Activated CD4-positive, alpha-beta T cell treated with anti-CD3 and anti-CD28 coated beads for 36 hours (primary cell): Measurements from ENCODE around the gene NR4A1. TPM values are rescaled to one million over a fixed set of nuclear protein-coding genes. Genes with fewer than 3 reads are reported as not detected.

ENCODE experiments used
- ATAC-seq: fragments of 200-7000 bp; cut with Tn5 transposase; one replicate; pipeline ENCODE4 v1.10.0; 2021; ENCODE audit warnings: mild to moderate bottlenecking, moderate library complexity
- CTCF ChIA-PET: fragments of 350-600 bp; sonication (Branson Sonifier 250); formaldehyde crosslinking; loops from one replicate; lab custom pipeline; 2021; ENCODE audit warnings: antibody characterized with exemption; lab: Charles Lee
- POLR2A ChIA-PET: fragments of 350-600 bp; sonication (Branson Sonifier 250); formaldehyde crosslinking; loops from one replicate; lab custom pipeline; 2021; ENCODE audit warnings: antibody characterized with exemption, inconsistent platforms; lab: Charles Lee
- DNase-seq: peaks from one replicate; pipeline ENCODE4 v3.0.0-alpha.2; 2020
- H3K27ac Mint-ChIP-seq: one replicate; pipeline ENCODE4 v1.8.0; 2021; ENCODE audit warnings: mixed read lengths
- H3K27me3 Mint-ChIP-seq: one replicate; pipeline ENCODE4 v1.8.0; 2021; ENCODE audit warnings: mixed read lengths
- H3K36me3 Mint-ChIP-seq: one replicate; pipeline ENCODE4 v1.8.0; 2021; ENCODE audit warnings: low read depth, mixed read lengths
- H3K4me1 Mint-ChIP-seq: one replicate; pipeline ENCODE4 v1.8.0; 2021; ENCODE audit warnings: mixed read lengths
- H3K4me3 Mint-ChIP-seq: one replicate; pipeline ENCODE4 v1.8.0; 2021; ENCODE audit warnings: mild to moderate bottlenecking, moderate library complexity, mixed read lengths
- H3K9me3 Mint-ChIP-seq: one replicate; pipeline ENCODE4 v1.8.0; 2021; ENCODE audit warnings: low read depth, mixed read lengths
- intact Hi-C, 2 experiments: fragments of 100-400 bp; cut with DNase I in 1 of 2; cut with micrococcal nuclease in 1 of 2; formaldehyde crosslinking; loops; one replicate each; pipeline versions ENCODE4 v1.14.2 to v1.15.1; 2022 to 2024; cut with DNase I, micrococcal nuclease
- total RNA-seq, 2 experiments: library from RNA; stranded (reverse); gene quantifications; one replicate each; pipeline ENCODE4 v1.2.3, GENCODE V29; 2021

The NR4A1 gene
- total RNA-seq, 2 experiments from 2014 or later: 69.4 to 72.8 TPM

- ChIA-PET POLR2A (interaction anchor here (0.8 kb wide), 1 partner anchor 81 kb away, joined by 3 read pairs; no protein-coding TSS in a partner anchor), CTCF (interaction anchor here (0.9 to 6.0 kb wide), 4 partner anchors 14 to 27 kb away, joined by 3 to 66 read pairs (median 5); no protein-coding TSS in a partner anchor)
- Mint-ChIP-seq H3K27me3 (no peaks in the 10 kb centered on the region), H3K4me3 (peak overlapping the region; percentile 92), H3K4me1 (peaks cover 38% of the 10 kb centered on the region), H3K27ac (peak overlapping the region; percentile 88), H3K9me3 (no peaks in the 10 kb centered on the region), H3K36me3 (peaks cover 38% of the 10 kb centered on the region)
- intact Hi-C loops: no loop called here
- ATAC-seq (no peak), DNase-seq (peak; percentile 43)
Measured at GRCh38 chr12:52052468-52053186, 1.4 kb downstream of the NR4A1 start.

- Mint-ChIP-seq H3K4me3 (peak overlapping the region; percentile 92), H3K9me3 (no peaks in the 10 kb centered on the region), H3K27ac (peak overlapping the region; percentile 25), H3K4me1 (peaks cover 38% of the 10 kb centered on the region), H3K27me3 (no peaks in the 10 kb centered on the region), H3K36me3 (peaks cover 43% of the 10 kb centered on the region)
- intact Hi-C loops: no loop called here
- POLR2A ChIA-PET: no interaction called here
- no peak for ATAC-seq
- DNase-seq: no peak
- CTCF ChIA-PET: interaction anchor here (0.9 to 6.0 kb wide), 3 partner anchors 19 to 28 kb away, joined by 3 to 66 read pairs (median 3); no protein-coding TSS in a partner anchor
Measured at GRCh38 chr12:52053536-52054209, 2.4 kb downstream of the NR4A1 start.

- intact Hi-C loops: no loop called here
- Mint-ChIP-seq H3K36me3 (peaks cover 41% of the 10 kb centered on the region), H3K27ac (no peak overlapping the region), H3K9me3 (no peaks in the 10 kb centered on the region), H3K27me3 (no peaks in the 10 kb centered on the region), H3K4me1 (peaks cover 35% of the 10 kb centered on the region), H3K4me3 (peak overlapping the region; percentile 53)
- DNase-seq (no peak), ATAC-seq (no peak)
- POLR2A ChIA-PET: no interaction called here
- CTCF ChIA-PET: interaction anchor here (1.1 to 6.0 kb wide), 2 partner anchors 20 to 28 kb away, joined by 3 to 66 read pairs; no protein-coding TSS in a partner anchor
Measured at GRCh38 chr12:52054231-52054832, 3.1 kb downstream of the NR4A1 start.

GRCh38 chr12:52054833-52055730 lies 3.8 kb downstream of the NR4A1 start:
- H3K27me3 Mint-ChIP-seq: no peaks in the 10 kb centered on the region
- peak overlapping the region; percentile 53 for H3K4me3 Mint-ChIP-seq
- H3K4me1 Mint-ChIP-seq: peaks cover 28% of the 10 kb centered on the region
- no peak for DNase-seq
- POLR2A ChIA-PET: no interaction called here
- ATAC-seq: no peak
- H3K27ac Mint-ChIP-seq: no peak overlapping the region
- peaks cover 41% of the 10 kb centered on the region for H3K36me3 Mint-ChIP-seq
- CTCF ChIA-PET: interaction anchor here (0.6 to 6.0 kb wide), 3 partner anchors 20 to 213 kb away, joined by 3 to 66 read pairs (median 3); no protein-coding TSS in a partner anchor
- no peaks in the 10 kb centered on the region for H3K9me3 Mint-ChIP-seq
- intact Hi-C loops: no loop called here

GRCh38 chr12:52055731-52056711 lies 4.8 kb downstream of the NR4A1 start:
- no peak overlapping the region for H3K27ac Mint-ChIP-seq
- POLR2A ChIA-PET: no interaction called here
- intact Hi-C loops: no loop called here
- ATAC-seq: no peak
- no peak overlapping the region for H3K4me3 Mint-ChIP-seq
- no peaks in the 10 kb centered on the region for H3K9me3 Mint-ChIP-seq
- peaks cover 23% of the 10 kb centered on the region for H3K4me1 Mint-ChIP-seq
- H3K27me3 Mint-ChIP-seq: no peaks in the 10 kb centered on the region
- H3K36me3 Mint-ChIP-seq: peaks cover 41% of the 10 kb centered on the region
- CTCF ChIA-PET: interaction anchor here (0.8 to 6.0 kb wide), 2 partner anchors 30 kb away, joined by 4 to 66 read pairs; no protein-coding TSS in a partner anchor
- no peak for DNase-seq

- H3K36me3 Mint-ChIP-seq: peaks cover 38% of the 10 kb centered on the region
- POLR2A ChIA-PET: no interaction called here
- CTCF ChIA-PET: interaction anchor here (0.7 to 0.8 kb wide), 3 partner anchors 11 to 31 kb away, joined by 3 to 4 read pairs (median 3); no protein-coding TSS in a partner anchor
Measured at GRCh38 chr12:52056801-52057637, 5.8 kb downstream of the NR4A1 start.

GRCh38 chr12:52057638-52058576 lies 6.7 kb downstream of the NR4A1 start:
- no peak for ATAC-seq
- Mint-ChIP-seq H3K36me3 (peaks cover 29% of the 10 kb centered on the region), H3K4me3 (no peak overlapping the region), H3K27ac (no peak overlapping the region), H3K9me3 (no peaks in the 10 kb centered on the region), H3K27me3 (no peaks in the 10 kb centered on the region), H3K4me1 (peaks cover 16% of the 10 kb centered on the region)
- POLR2A ChIA-PET: no interaction called here
- no peak for DNase-seq
- intact Hi-C loops: no loop called here
- CTCF ChIA-PET: interaction anchor here (0.7 to 1.2 kb wide), 3 partner anchors 10 to 25 kb away, joined by 3 read pairs; no protein-coding TSS in a partner anchor

More at GRCh38 chr12:52056801-52057637, 5.8 kb downstream of the NR4A1 start:
- Mint-ChIP-seq H3K27me3 (no peaks in the 10 kb centered on the region), H3K4me3 (no peak overlapping the region), H3K27ac (no peak overlapping the region), H3K9me3 (no peaks in the 10 kb centered on the region), H3K4me1 (peaks cover 22% of the 10 kb centered on the region)
- DNase-seq: no peak
- intact Hi-C loops: no loop called here
- ATAC-seq: no peak

GRCh38 chr12:52058631-52059361 lies 7.6 kb downstream of the NR4A1 start:
- ATAC-seq: no peak
- intact Hi-C loops: no loop called here
- no peak for DNase-seq
- no peaks in the 10 kb centered on the region for H3K27me3 Mint-ChIP-seq
- no peaks in the 10 kb centered on the region for H3K9me3 Mint-ChIP-seq
- no peak overlapping the region for H3K27ac Mint-ChIP-seq
- H3K36me3 Mint-ChIP-seq: peaks cover 26% of the 10 kb centered on the region
- POLR2A ChIA-PET: no interaction called here
- H3K4me3 Mint-ChIP-seq: no peak overlapping the region
- H3K4me1 Mint-ChIP-seq: peaks cover 8% of the 10 kb centered on the region
- CTCF ChIA-PET: interaction anchor here (0.9 to 6.8 kb wide), 5 partner anchors 11 to 65 kb away, joined by 3 to 51 read pairs (median 4); partner anchors contain the start of gene ATG101
